Neuronal stem cell (in vitro differentiated cells): Measurements from ENCODE around the gene CASKIN2.
"Not testable (repeated sequence)": the region's sequence is repeated elsewhere in the genome, so short reads cannot be mapped to it uniquely, and the experiment has no call there.

Experiments
- DNase-seq: peaks from one replicate; pipeline ENCODE4 v3.0.0-alpha.2; 2013; ENCODE audit warnings: low spot score
- H2AFZ ChIP-seq: one replicate; pipeline ENCODE4 v1.6.1; 2013; ENCODE audit warnings: mild to moderate bottlenecking, low read length, inconsistent platforms
- H2AK5ac ChIP-seq: 2 replicates; pipeline ENCODE4 v1.6.1; 2013; ENCODE audit warnings: low read depth, mild to moderate bottlenecking, inconsistent platforms, low read length, moderate library complexity, mixed read lengths
- H2BK120ac ChIP-seq: 2 replicates; pipeline ENCODE4 v1.6.1; 2013; ENCODE audit warnings: low read depth, mild to moderate bottlenecking, inconsistent platforms, low read length, moderate library complexity, mixed read lengths
- H2BK12ac ChIP-seq: one replicate; pipeline ENCODE4 v1.6.1; 2013; ENCODE audit warnings: low read length, inconsistent platforms
- H2BK15ac ChIP-seq: 2 replicates; pipeline ENCODE4 v1.6.1; 2013; ENCODE audit warnings: mild to moderate bottlenecking, low read length, inconsistent platforms, mixed read lengths
- H2BK5ac ChIP-seq: one replicate; pipeline ENCODE4 v1.6.1; 2013; ENCODE audit warnings: inconsistent platforms, mild to moderate bottlenecking, low read length, moderate library complexity
- H3K14ac ChIP-seq: one replicate; pipeline ENCODE4 v1.6.1; 2013; ENCODE audit warnings: low read length, inconsistent platforms
- H3K18ac ChIP-seq: 2 replicates; pipeline ENCODE4 v1.6.1; 2013; ENCODE audit warnings: low read length, inconsistent platforms
- H3K23ac ChIP-seq: 2 replicates; pipeline ENCODE4 v1.6.1; 2013; ENCODE audit warnings: low read depth, mild to moderate bottlenecking, mixed read lengths, low read length, inconsistent platforms; ENCODE audit not compliant: poor library complexity
- H3K27ac ChIP-seq: replicated peaks from 3 replicates; pipeline ENCODE4 v1.5.1; 2013; ENCODE audit warnings: low read length, inconsistent platforms
- H3K27me3 ChIP-seq, 3 experiments: 2 replicates each; pipeline ENCODE4 v1.6.1; 2013; ENCODE audit warnings: low read length in 3 of 3, mild to moderate bottlenecking in 2 of 3, inconsistent platforms in 1 of 3, low read depth in 1 of 3, mixed read lengths in 1 of 3, moderate library complexity in 1 of 3; ENCODE audit not compliant: control insufficient read depth in 3 of 3, insufficient read depth in 3 of 3
- H3K36me3 ChIP-seq, 2 donors: replicated peaks in 1 of 2; 2 replicates each; pipeline ENCODE4 v1.6.1; 2013; ENCODE audit warnings: low read length in 2 of 2; ENCODE audit not compliant: control insufficient read depth in 2 of 2, insufficient read depth in 2 of 2
- H3K4ac ChIP-seq: 2 replicates; pipeline ENCODE4 v1.6.1; 2013; ENCODE audit warnings: inconsistent platforms, mild to moderate bottlenecking, low read length, moderate library complexity
- H3K4me1 ChIP-seq, 2 donors: 1 replicate in 1 of 2; 2 replicates in 1 of 2; pipeline ENCODE4 v1.6.1; 2013; ENCODE audit warnings: low read length in 2 of 2, low read depth in 1 of 2; ENCODE audit not compliant: control insufficient read depth in 2 of 2, insufficient read depth in 1 of 2
- H3K4me2 ChIP-seq: one replicate; pipeline ENCODE4 v1.6.1; 2013; ENCODE audit warnings: mild to moderate bottlenecking, low read length, inconsistent platforms; ENCODE audit not compliant: insufficient read depth, poor library complexity, severe bottlenecking
- H3K4me3 ChIP-seq, 2 donors: 2 replicates each; pipeline ENCODE4 v1.5.1; 2013; ENCODE audit warnings: low read length in 2 of 2, mild to moderate bottlenecking in 2 of 2, inconsistent platforms in 1 of 2, moderate library complexity in 1 of 2
- H3K79me1 ChIP-seq: one replicate; pipeline ENCODE4 v1.6.1; 2013; ENCODE audit warnings: low read depth, mild to moderate bottlenecking, inconsistent platforms, low read length, moderate library complexity
- H3K9ac ChIP-seq: one replicate; pipeline ENCODE4 v1.6.1; 2013; ENCODE audit warnings: mild to moderate bottlenecking, low read depth, low read length, inconsistent platforms; ENCODE audit not compliant: poor library complexity
- H3K9me3 ChIP-seq, 2 donors: replicated peaks in 1 of 2; 2 replicates each; pipeline versions ENCODE3 to v1.6.1; 2013; ENCODE audit warnings: low read length in 2 of 2, mild to moderate bottlenecking in 2 of 2, inconsistent platforms in 1 of 2, low read depth in 1 of 2, mixed read lengths in 1 of 2, moderate library complexity in 1 of 2; ENCODE audit not compliant: control insufficient read depth in 2 of 2, insufficient read depth in 1 of 2
- H4K8ac ChIP-seq: one replicate; pipeline ENCODE4 v1.6.1; 2013; ENCODE audit warnings: low read depth, mild to moderate bottlenecking, inconsistent platforms, low read length, moderate library complexity
- H4K91ac ChIP-seq: one replicate; pipeline ENCODE4 v1.6.1; 2013; ENCODE audit warnings: low read length, low read depth, mild to moderate bottlenecking, inconsistent platforms; ENCODE audit not compliant: poor library complexity
- WGBS, 2 donors: extraction: QIAGEN DNeasy Blood & Tissue Kit; methylation state at CpG; one replicate each; pipeline ENCODE4 v1.1.7; 2013; ENCODE audit warnings: missing lambda C conversion rate in 2 of 2, mixed read lengths in 1 of 2; ENCODE audit not compliant: insufficient read length in 2 of 2, insufficient replicate concordance in 1 of 2; ENCODE audit errors: extremely low coverage in 2 of 2; 5-methylcytosine and 5-hydroxymethylcytosine counted together

Gene CASKIN2

DNA sequence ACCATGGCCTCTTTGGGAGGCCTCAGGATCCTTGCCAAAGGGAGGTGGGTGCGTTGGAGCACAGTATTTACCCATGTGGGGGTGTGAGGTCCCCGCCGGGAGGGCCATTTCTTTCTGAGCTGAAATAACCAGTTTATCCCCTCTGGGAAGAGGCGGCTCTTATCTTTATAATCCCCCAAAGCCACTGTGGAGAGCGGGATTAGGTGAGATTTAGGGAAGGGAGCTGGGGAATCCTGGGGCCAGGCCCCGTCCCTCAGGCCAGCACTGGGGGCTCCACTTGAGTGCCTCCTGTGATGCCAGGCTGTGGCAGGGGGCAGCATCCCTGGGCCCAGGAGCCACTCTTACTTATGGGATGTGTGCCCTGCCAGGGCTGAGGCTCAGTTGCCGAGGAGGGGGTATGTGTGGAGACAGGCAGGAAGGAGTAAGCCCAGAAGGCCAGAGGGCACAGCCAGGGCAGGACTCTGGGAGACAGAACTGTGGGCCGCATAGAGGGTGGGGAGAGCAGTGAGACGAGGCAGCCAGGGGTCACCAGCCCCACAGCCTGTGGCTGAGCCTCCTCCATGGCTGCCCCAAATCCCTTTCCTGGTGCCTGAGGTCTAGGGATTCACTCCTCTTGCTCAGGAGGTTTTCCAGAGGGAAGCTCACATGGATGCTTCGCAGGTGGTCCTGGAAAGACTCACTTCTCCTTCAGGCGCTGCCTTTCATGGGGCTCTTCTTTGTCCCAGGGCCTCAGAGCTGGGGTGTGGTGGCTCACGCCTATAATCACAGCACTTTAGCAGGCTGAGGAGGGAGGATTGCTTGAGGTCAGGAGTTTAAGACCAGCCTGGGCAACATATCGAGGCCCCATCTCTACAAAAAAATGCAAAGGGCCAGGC is 33.9 kb downstream of the CASKIN2 start:
- Histone ChIP-seq H2BK5ac (peak overlapping the region; percentile 76), H3K27ac (peak overlapping the region; percentile 57), H3K27me3 (no peaks in the 10 kb centered on the region), H3K4me2 (no peak overlapping the region), H2BK12ac (peak overlapping the region; percentile 7), H2BK15ac (peak overlapping the region; percentile 29), H3K4me3 (no peak overlapping the region), H3K4ac (peak overlapping the region; percentile 61), H4K91ac (peak overlapping the region; percentile 34), H3K9ac (no peak overlapping the region), H3K9me3 (no peaks in the 10 kb centered on the region), H2AK5ac (peak overlapping the region; percentile 97), H2AFZ (no peak overlapping the region), H3K23ac (peak overlapping the region; percentile 31), H3K79me1 (no peaks in the 10 kb centered on the region), H3K18ac (peak overlapping the region; percentile 90), H4K8ac (no peak overlapping the region), H3K36me3 (peaks cover 4 to 33% of the 10 kb centered on the region in 2 donors), H3K4me1 (peaks cover 23 to 28% of the 10 kb centered on the region in 2 donors), H3K14ac (peak overlapping the region; percentile 32), H2BK120ac (peak overlapping the region; percentile 32)
- DNase-seq: no peak
- no CpG with 5 or more reads among the region's 13 CpGs for WGBS, 2 donors

DNA sequence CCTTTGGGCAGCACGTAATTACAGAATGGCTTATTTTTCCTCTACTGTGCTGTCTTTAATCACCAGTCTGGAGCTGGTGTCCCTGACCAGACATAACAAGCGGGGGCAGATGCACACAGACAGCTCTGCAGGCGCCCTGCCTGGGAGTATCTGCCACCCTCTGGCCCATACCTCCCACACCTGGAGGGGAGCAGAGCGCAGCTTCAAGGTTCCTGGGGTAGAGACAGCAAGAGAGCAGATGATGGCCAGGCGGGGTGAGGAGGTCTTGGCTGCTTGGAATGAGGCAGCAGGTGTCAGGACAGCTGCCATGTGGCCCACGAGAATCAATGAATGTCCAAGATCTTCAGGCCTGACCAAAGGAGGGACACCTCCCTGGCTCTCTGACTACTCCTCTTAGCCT is 35.1 kb downstream of the CASKIN2 start:
- H2BK12ac ChIP-seq: no peak overlapping the region
- H3K27ac ChIP-seq: no peak overlapping the region
- no peak overlapping the region for H3K4ac ChIP-seq
- H2AFZ ChIP-seq: no peak overlapping the region
- no peak overlapping the region for H2BK120ac ChIP-seq
- H3K14ac ChIP-seq: peak overlapping the region; percentile 32
- H3K9ac ChIP-seq: no peak overlapping the region
- H2BK5ac ChIP-seq: peak overlapping the region; percentile 15
- peaks cover 33 to 38% of the 10 kb centered on the region in 2 donors for H3K4me1 ChIP-seq
- DNase-seq: no peak
- no peak overlapping the region for H4K91ac ChIP-seq
- H3K79me1 ChIP-seq: no peaks in the 10 kb centered on the region
- no peak overlapping the region for H4K8ac ChIP-seq
- no peaks in the 10 kb centered on the region for H3K9me3 ChIP-seq
- peak overlapping the region; percentile 49 for H3K18ac ChIP-seq
- H2AK5ac ChIP-seq: peak overlapping the region; percentile 80
- H3K23ac ChIP-seq: no peak overlapping the region
- peak overlapping the region; percentile 29 for H2BK15ac ChIP-seq
- H3K27me3 ChIP-seq: no peaks in the 10 kb centered on the region
- H3K4me2 ChIP-seq: no peak overlapping the region
- H3K4me3 ChIP-seq: no peak overlapping the region
- H3K36me3 ChIP-seq: peaks cover 4 to 25% of the 10 kb centered on the region in 2 donors
- WGBS, 2 donors: no CpG with 5 or more reads among the region's 6 CpGs

DNA sequence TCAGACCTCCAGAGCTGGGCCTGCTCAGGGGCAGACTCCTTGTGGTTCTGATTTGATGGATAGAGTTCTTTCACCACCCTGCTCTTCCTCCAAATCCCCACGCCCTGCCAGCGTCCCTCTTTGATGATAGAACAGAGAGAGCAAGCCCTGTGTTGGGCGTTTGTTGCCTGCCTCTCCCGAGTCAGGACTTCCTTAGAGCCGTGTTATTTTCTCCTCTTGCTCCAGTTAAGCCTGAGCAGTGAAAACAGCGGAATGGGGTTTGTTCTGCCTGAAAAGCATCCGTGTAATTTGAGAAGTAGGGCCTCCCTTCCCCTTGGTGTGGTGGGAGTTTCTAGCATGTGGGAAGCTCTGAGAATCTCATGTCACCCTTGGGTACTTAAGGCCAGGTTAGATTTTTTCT is 36.8 kb downstream of the CASKIN2 start:
- Histone ChIP-seq H3K27me3 (no peaks in the 10 kb centered on the region), H3K9ac (no peak overlapping the region), H2BK12ac (no peak overlapping the region), H3K4me3 (no peak overlapping the region), H3K79me1 (no peaks in the 10 kb centered on the region), H3K27ac (peak overlapping the region; percentile 94), H3K9me3 (no peaks in the 10 kb centered on the region), H3K36me3 (peaks cover 4 to 25% of the 10 kb centered on the region in 2 donors), H2BK5ac (no peak overlapping the region), H2AK5ac (no peak overlapping the region), H3K4ac (no peak overlapping the region), H3K23ac (no peak overlapping the region), H3K4me1 (peaks cover 41 to 46% of the 10 kb centered on the region in 2 donors), H3K18ac (peak overlapping the region; percentile 84), H2AFZ (no peak overlapping the region), H3K14ac (no peak overlapping the region), H2BK120ac (no peak overlapping the region), H4K91ac (no peak overlapping the region), H2BK15ac (no peak overlapping the region), H3K4me2 (no peak overlapping the region), H4K8ac (no peak overlapping the region)
- DNase-seq: peak; percentile 39
- no CpG with 5 or more reads among the region's 7 CpGs for WGBS, 2 donors

DNA sequence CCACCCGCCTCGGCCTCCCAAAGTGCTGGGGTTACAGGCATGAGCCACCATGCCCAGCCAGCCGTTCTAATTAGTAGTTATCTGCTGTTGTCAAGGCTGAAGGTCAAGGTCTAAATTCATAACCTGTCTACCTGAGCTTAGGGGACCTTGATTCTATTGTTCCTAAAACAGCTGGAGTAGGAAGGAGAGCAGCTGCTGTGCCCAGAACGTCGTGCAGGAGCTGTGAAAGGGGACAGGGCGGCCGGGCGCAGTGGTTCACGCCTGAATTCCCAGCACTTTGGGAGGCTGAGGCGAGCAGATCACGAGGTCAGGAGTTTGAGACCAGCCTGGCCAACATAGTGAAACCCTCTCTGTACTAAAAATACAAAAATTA is 37.9 kb downstream of the CASKIN2 start:
- peaks cover 6 to 30% of the 10 kb centered on the region in 2 donors for H3K36me3 ChIP-seq
- not testable (repeated sequence) for H3K14ac ChIP-seq, H3K4me3 ChIP-seq, H2BK120ac ChIP-seq, H3K4ac ChIP-seq, H3K9ac ChIP-seq, H4K91ac ChIP-seq, H3K27ac ChIP-seq, H2AFZ ChIP-seq, H4K8ac ChIP-seq, H3K23ac ChIP-seq, H3K27me3 ChIP-seq, H3K4me2 ChIP-seq, H2BK12ac ChIP-seq, H3K79me1 ChIP-seq, H2BK15ac ChIP-seq, DNase-seq, H3K9me3 ChIP-seq
- peak overlapping the region; percentile 15 for H2BK5ac ChIP-seq
- peaks cover 41 to 46% of the 10 kb centered on the region in 2 donors for H3K4me1 ChIP-seq
- peak overlapping the region; percentile 90 for H2AK5ac ChIP-seq
- WGBS, 2 donors: no CpG with 5 or more reads among the region's 11 CpGs
- H3K18ac ChIP-seq: peak overlapping the region; percentile 52
